ENCODE results near the gene PPARG. TPM values are rescaled to one million over a fixed set of nuclear protein-coding genes. Genes with fewer than 3 reads are reported as not detected.
A peak's percentile ranks its signal among the peaks of the same experiment; 100 is the strongest.
"Not testable (repeated sequence)": the region's sequence is repeated elsewhere in the genome, so short reads cannot be mapped to it uniquely, and the experiment has no call there.

The PPARG gene
- total RNA-seq, 3 donors from 2014 or later = 61.6 to 173 (median 98.8) TPM

DNA sequence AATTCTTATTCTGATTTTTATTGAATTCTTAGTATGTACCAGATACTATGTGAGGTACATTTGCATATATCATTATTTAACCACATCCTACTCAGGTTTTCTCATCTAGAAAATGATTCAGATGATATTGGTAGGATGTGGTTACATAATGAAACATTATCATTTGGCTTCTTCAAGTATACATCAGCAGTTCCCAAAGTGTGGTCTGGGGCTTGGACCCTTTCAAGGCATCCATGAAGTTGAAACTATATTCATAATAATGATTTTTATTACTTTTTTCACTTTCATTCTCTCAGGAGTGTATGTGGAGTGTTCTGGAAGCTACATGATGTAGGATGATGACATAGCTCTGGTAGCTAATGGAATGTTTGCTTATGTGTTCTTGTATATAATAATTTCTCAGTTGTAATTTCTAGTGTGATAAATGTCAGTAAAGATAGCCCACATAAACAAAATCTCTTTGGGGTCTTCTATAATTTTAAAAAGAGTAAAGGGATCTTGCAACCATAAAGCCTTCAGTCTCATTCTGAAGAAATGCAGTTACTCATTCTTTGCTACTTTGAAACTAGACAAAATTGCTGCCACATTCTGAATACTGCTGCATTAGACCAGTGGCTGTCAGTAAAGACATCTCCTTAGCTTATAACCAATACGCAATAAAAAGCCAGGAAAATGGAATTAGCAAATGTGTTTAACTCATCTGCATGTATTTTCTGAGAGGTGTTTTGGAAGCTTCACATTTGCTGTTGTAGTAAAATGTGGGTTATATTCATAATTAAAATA is 95.8 kb downstream of the PPARG start:
- TF ChIP-seq, protein P1, sequence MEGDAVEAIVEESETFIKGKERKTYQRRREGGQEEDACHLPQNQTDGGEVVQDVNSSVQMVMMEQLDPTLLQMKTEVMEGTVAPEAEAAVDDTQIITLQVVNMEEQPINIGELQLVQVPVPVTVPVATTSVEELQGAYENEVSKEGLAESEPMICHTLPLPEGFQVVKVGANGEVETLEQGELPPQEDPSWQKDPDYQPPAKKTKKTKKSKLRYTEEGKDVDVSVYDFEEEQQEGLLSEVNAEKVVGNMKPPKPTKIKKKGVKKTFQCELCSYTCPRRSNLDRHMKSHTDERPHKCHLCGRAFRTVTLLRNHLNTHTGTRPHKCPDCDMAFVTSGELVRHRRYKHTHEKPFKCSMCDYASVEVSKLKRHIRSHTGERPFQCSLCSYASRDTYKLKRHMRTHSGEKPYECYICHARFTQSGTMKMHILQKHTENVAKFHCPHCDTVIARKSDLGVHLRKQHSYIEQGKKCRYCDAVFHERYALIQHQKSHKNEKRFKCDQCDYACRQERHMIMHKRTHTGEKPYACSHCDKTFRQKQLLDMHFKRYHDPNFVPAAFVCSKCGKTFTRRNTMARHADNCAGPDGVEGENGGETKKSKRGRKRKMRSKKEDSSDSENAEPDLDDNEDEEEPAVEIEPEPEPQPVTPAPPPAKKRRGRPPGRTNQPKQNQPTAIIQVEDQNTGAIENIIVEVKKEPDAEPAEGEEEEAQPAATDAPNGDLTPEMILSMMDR (IDR thresholded peaks at IDR 0.05) = no peak
- no peak for DNase-seq
- Histone ChIP-seq H3K9me3 (no peaks in the 10 kb centered on the region), H3K36me3 (ENCODE audit: low read depth) (no peaks in the 10 kb centered on the region), H3K4me3 (no peak overlapping the region), H3K4me1 (ENCODE audit: low read depth) (peaks cover 9% of the 10 kb centered on the region)
- intact Hi-C loops (cut with DNase I, micrococcal nuclease) = no loop called here
- ATAC-seq = no peak

DNA sequence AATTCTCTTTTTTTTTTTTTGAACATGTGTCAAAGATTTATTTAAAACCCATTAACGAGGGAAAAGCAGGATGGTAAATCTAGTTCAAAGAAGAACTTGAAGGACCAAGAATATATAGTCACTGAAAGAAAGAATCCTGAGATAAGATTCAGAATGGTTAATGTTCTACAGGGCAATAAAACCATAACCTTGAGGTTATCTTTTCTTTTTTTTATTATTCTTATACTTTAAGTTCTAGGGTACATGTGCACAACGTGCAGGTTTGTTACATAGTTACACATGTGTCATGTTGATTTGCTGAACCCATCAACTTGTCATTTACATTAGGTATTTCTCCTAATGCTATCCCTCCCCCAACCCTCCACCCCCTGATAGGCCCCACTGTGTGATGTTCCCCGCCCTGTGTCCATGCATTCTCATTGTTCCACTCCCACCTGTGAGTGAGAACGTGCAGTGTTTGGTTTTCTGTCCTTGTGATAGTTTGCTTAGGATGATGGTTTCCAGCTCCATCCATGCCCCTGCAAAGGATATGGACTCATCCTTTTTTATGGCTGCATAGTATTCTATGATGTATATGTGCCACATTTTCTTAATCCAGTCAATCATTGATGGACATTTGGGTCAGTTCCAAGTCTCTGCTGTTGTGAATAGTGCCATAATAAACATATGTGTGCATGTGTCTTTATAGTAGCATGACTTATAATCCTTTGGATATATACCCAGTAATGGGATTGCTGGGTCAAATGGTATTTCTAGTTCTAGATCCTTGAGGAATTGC is 97.8 kb downstream of the PPARG start:
- H3K4me3 ChIP-seq; H3K4me1 ChIP-seq (ENCODE audit: low read depth); intact Hi-C loops (cut with DNase I, micrococcal nuclease); H3K9me3 ChIP-seq; H3K36me3 ChIP-seq (ENCODE audit: low read depth): not testable (repeated sequence)
- DNase-seq (peak in 1 of 3 donors; percentile 49), ATAC-seq (peak; percentile 90)

DNA sequence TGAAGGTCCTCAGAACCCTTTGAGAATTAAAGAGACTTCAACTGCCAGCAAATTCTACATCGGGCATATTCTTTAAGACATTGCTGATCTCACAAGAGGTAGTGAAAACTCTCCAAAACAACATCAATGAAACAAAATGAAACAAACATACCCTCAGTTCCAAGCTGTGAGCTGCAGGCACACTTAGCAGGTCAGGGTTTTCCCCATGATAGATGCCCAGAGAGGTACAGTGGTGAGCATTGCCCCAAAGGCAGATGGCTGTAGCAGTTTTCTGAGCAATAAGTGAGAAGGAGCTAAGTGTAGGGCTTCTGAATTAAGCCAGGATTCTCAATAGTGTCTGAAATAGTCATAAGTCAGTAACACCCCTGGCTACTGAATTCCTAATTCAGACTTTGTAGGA is 99.3 kb downstream of the PPARG start:
- no peak overlapping the region for H3K4me3 ChIP-seq
- DNase-seq (no peak), ATAC-seq (no peak)
- no peaks in the 10 kb centered on the region for H3K9me3 ChIP-seq
- intact Hi-C loops (cut with DNase I, micrococcal nuclease) = no loop called here
- no peaks in the 10 kb centered on the region for H3K36me3 ChIP-seq (ENCODE audit: low read depth)
- H3K4me1 ChIP-seq (ENCODE audit: low read depth) = peaks cover 17% of the 10 kb centered on the region
- TF ChIP-seq, protein P1 (IDR thresholded peaks at IDR 0.05) = no peak

DNA sequence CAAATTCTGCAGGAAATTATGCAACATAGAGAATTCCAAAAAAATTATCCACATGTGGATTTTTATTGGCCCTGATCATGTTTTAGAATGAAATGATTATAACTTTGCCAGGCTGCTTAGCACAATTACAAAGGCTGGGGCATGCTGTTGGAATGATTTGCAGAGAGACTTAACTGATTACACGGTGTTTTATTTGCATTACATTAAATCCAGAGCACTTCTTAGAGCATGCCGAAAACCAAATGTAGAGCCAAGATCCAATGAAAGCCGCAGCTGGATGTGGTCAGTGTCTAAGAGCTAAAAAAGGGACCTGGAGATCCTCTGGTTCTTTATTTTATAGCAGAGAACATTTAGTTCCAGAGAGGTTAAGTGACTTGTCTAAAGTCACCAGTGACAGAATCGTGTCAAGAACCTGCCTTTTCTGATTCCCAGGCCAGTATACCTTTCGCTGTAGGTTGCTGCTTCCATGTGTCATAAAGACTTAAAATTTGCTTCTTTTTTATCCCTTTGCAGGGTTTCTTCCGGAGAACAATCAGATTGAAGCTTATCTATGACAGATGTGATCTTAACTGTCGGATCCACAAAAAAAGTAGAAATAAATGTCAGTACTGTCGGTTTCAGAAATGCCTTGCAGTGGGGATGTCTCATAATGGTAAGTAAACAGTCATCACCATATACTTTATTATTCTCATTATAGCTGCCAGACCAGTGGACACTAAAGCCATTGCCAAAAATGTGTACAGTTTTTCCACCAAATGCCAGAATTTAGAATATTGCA is 103.4 kb downstream of the PPARG start:
- DNase-seq = no peak
- H3K36me3 ChIP-seq (ENCODE audit: low read depth) = no peaks in the 10 kb centered on the region
- H3K9me3 ChIP-seq = no peaks in the 10 kb centered on the region
- intact Hi-C loops (cut with DNase I, micrococcal nuclease) = no loop called here
- peak; percentile 44 for ATAC-seq
- TF ChIP-seq, protein P1 (IDR thresholded peaks at IDR 0.05) = no peak
- H3K4me3 ChIP-seq = no peak overlapping the region
- peaks cover 30% of the 10 kb centered on the region for H3K4me1 ChIP-seq (ENCODE audit: low read depth)

DNA sequence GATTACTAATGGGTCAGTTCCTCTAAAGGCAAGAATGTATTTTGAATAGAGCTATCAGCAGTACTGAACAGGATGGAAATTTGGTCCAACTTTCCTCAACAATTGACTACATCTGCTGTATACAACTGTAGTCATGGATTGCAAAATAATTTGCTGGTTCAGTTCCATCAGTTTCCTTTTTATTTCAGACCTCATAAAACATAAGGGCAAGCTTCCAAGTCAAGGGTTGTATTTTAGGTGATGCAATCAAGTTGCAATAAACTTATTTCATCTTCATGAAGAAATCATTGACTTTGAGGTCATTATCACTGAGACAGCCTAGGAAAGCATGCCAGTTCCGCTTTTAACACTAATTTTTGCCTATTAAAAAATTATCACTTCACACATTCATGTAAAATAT is 105.0 kb downstream of the PPARG start:
- intact Hi-C loops (cut with DNase I, micrococcal nuclease) = no loop called here
- Histone ChIP-seq H3K4me1 (ENCODE audit: low read depth) (peaks cover 30% of the 10 kb centered on the region), H3K9me3 (no peaks in the 10 kb centered on the region), H3K36me3 (ENCODE audit: low read depth) (no peaks in the 10 kb centered on the region), H3K4me3 (no peak overlapping the region)
- TF ChIP-seq, protein P1 (IDR thresholded peaks at IDR 0.05) = no peak
- DNase-seq (no peak), ATAC-seq (peak; percentile 86)

Measured in mucosa of descending colon (tissue), 3 donors.